IPS-18a (cell line): Measurements from ENCODE around the gene TTC9.

Experiments
- H3K27ac ChIP-seq: one replicate; pipeline ENCODE4 v1.5.1; 2013; ENCODE audit warnings: low read length
- H3K27me3 ChIP-seq: one replicate; pipeline ENCODE4 v1.6.1; 2013; ENCODE audit warnings: mild to moderate bottlenecking, low read length; ENCODE audit not compliant: control insufficient read depth, insufficient read depth
- H3K36me3 ChIP-seq: one replicate; pipeline ENCODE4 v1.6.1; 2013; ENCODE audit warnings: low read depth, low read length; ENCODE audit not compliant: control insufficient read depth
- H3K4me1 ChIP-seq: one replicate; pipeline ENCODE4 v1.6.1; 2013; ENCODE audit warnings: low read depth, low read length; ENCODE audit not compliant: control insufficient read depth
- H3K4me3 ChIP-seq: one replicate; pipeline ENCODE4 v1.5.1; 2013; ENCODE audit warnings: low read length
- H3K9ac ChIP-seq: one replicate; pipeline ENCODE4 v1.6.1; 2013; ENCODE audit warnings: mild to moderate bottlenecking, low read length, moderate library complexity
- H3K9me3 ChIP-seq: one replicate; pipeline ENCODE4 v1.6.1; 2013; ENCODE audit warnings: low read depth, low read length; ENCODE audit not compliant: control insufficient read depth

The TTC9 gene

GRCh38 chr14:70707138-70708038 lies 65.7 kb downstream of the TTC9 start:
- Histone ChIP-seq H3K4me1 (peaks cover 43% of the 10 kb centered on the region), H3K36me3 (no peaks in the 10 kb centered on the region), H3K9ac (no peak overlapping the region), H3K4me3 (no peak overlapping the region), H3K27ac (no peak overlapping the region), H3K27me3 (no peaks in the 10 kb centered on the region), H3K9me3 (no peaks in the 10 kb centered on the region)

DNA sequence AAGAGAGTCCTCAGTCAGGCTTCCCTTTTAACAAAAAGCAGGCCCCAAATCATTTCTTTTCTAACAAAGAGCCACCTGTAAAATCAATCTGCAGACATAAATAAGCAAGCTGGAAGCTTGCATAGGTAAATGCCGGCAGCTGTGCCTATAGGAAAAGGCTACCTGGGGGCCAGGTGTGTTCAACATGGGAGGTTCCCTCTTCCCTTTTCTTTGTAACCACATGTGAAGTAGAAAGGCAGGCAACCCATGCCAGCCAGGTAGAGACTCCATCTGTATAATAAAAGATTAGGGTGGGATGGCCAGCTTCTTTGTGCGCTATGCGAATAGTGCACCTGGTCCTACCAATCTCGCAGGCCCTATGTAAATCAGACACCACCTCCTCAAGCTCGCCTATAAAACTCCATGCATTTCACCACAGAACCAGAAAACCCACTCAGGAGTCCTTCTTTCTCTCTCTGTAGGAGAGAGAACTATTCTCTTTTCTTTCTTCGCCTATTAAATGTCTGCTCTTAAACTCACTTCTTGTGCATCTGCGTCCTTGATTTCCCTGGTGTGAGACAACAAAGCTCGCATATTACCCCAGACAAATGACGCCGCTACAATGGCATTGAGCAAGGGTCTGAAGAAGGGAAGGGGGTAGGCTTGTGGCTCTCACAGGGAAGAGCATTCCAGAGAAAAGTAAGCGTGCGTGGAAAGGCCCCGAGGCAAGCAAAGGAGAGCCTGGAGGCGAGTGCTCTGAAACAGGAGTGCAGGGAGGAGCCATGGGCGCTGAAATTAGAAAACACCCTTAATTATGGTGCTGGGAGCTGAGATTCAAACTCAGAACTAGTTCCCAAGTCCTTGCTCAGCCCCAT lies 67.2 kb downstream of the TTC9 start:
- peaks cover 58% of the 10 kb centered on the region for H3K4me1 ChIP-seq
- no peaks in the 10 kb centered on the region for H3K27me3 ChIP-seq
- H3K4me3 ChIP-seq, result peak overlapping the region; percentile 17
- H3K36me3 ChIP-seq, result no peaks in the 10 kb centered on the region
- peak overlapping the region; percentile 52 for H3K27ac ChIP-seq
- H3K9ac ChIP-seq, result peak overlapping the region; percentile 44
- H3K9me3 ChIP-seq, result no peaks in the 10 kb centered on the region

- no peaks in the 10 kb centered on the region for H3K27me3 ChIP-seq
- H3K9me3 ChIP-seq, result no peaks in the 10 kb centered on the region
- no peak overlapping the region for H3K9ac ChIP-seq
- peaks cover 58% of the 10 kb centered on the region for H3K4me1 ChIP-seq
- H3K36me3 ChIP-seq, result no peaks in the 10 kb centered on the region
- no peak overlapping the region for H3K27ac ChIP-seq
- H3K4me3 ChIP-seq, result no peak overlapping the region
These were observed 68.1 kb downstream of the TTC9 start for GRCh38 chr14:70709726-70710382.

DNA sequence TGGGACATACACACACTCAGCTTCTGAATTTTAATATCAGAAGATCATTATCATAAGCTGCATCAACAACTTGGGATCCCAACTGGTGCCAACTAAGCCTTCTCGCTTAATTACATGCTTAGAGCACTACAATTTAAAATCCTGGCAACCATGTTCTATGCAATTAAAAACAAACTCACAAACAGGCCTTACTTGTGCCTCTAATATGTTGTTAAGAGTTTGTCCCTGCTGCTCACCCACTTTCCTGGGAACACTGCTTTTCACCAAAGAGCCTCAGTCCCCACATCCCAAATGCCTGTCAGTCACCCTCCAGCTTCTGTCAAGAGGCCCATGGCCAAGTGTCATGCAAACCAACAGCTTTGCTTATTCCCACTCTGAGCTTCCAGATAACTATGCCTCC lies 69.7 kb downstream of the TTC9 start:
- H3K9me3 ChIP-seq, result no peaks in the 10 kb centered on the region
- H3K36me3 ChIP-seq, result no peaks in the 10 kb centered on the region
- peaks cover 50% of the 10 kb centered on the region for H3K4me1 ChIP-seq
- no peak overlapping the region for H3K27ac ChIP-seq
- no peaks in the 10 kb centered on the region for H3K27me3 ChIP-seq
- H3K9ac ChIP-seq, result no peak overlapping the region
- no peak overlapping the region for H3K4me3 ChIP-seq

GRCh38 chr14:70713096-70713495 lies 71.4 kb downstream of the TTC9 start:
- Histone ChIP-seq H3K4me1 (peaks cover 37% of the 10 kb centered on the region), H3K27me3 (no peaks in the 10 kb centered on the region), H3K36me3 (no peaks in the 10 kb centered on the region), H3K27ac (no peak overlapping the region), H3K4me3 (no peak overlapping the region), H3K9me3 (no peaks in the 10 kb centered on the region), H3K9ac (no peak overlapping the region)

DNA sequence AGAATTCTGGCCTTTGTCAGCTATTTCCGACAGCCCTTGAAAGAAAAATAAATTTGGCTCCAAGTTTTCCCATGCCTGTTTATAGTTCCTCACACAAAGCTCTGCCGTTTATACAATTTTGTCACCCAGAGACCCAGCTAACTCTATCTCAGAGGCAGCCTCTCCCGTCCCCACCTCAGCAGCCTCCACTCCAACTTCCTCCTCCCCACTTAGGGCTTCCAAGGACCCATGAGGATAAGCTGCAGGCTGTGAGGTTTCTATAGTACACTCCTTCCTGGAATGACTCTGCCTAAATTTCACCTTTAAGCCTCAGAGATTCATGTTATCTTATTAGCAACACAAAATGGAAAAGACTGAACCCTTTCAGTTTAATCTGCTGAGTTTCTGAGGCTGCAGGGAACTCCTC lies 71.8 kb downstream of the TTC9 start:
- H3K4me1 ChIP-seq, result peaks cover 33% of the 10 kb centered on the region
- H3K27ac ChIP-seq, result peak overlapping the region; percentile 9
- no peaks in the 10 kb centered on the region for H3K36me3 ChIP-seq
- no peaks in the 10 kb centered on the region for H3K9me3 ChIP-seq
- H3K27me3 ChIP-seq, result no peaks in the 10 kb centered on the region
- no peak overlapping the region for H3K4me3 ChIP-seq
- no peak overlapping the region for H3K9ac ChIP-seq

DNA sequence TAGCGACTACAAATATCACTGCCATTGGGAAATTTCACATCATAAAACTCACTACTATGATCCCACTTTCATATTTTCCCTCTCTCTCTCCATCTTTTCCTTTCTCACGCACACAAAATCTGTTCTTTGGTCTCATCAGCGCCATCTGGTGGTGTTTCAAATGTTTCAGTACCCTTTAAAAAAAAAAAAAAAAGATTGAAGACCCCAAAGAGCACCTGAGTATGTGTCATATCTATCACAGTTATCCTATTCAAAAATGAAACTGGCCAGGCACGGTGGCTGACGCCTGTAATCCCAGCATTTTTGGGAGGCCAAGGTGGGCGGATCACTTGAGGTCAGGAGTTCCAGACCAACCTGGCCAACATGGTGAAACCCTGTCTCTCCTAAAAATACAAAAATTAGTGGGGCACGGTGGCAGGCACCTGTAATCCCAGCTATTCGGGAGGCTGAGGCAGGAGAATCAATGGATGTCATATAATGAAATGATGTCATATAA lies 72.4 kb downstream of the TTC9 start:
- Histone ChIP-seq H3K9ac (no peak overlapping the region), H3K27ac (no peak overlapping the region), H3K4me1 (peaks cover 27% of the 10 kb centered on the region), H3K27me3 (no peaks in the 10 kb centered on the region), H3K36me3 (no peaks in the 10 kb centered on the region), H3K4me3 (no peak overlapping the region), H3K9me3 (no peaks in the 10 kb centered on the region)

DNA sequence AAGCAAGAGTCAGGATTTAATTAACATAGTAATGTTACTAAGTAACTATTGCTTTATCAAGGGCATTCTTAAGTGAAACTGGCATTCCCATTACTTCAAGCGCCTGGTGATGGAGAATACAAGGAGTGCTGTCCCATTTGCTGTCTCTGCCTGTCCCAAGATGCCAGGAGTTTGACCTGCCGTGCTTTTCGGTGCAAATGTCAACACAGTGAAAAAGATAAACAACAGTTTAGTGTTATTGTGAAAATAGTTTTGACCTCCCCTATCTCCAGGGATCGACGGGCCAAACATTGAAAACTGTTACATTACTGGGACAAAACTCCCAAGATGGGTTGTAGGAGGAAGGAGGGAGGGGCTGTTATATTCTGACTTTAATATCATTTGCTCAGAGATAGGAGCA lies 74.8 kb downstream of the TTC9 start:
- Histone ChIP-seq H3K27ac (no peak overlapping the region), H3K27me3 (no peaks in the 10 kb centered on the region)

DNA sequence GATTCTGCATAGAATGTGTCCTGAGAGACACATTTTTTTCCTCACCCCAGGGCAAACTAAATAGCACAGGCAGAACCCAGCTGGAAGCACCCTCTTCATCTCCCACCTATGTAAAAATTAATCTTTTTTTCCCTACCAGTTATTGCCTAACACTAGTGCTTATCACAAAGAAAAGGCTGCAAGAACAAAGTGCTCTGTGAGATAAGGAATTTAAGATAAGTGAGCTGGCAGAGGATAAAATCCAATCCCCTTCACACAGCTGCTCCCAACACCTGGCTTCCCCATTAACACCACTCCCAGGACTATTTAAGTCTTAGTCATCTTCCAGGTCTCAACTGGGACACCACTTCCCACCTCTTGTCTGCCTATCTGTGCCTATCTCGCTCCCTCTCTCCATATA lies 75.2 kb downstream of the TTC9 start:
- peaks cover 15% of the 10 kb centered on the region for H3K4me1 ChIP-seq
- H3K9ac ChIP-seq, result no peak overlapping the region
- no peaks in the 10 kb centered on the region for H3K9me3 ChIP-seq
- no peak overlapping the region for H3K27ac ChIP-seq
- H3K36me3 ChIP-seq, result no peaks in the 10 kb centered on the region
- H3K27me3 ChIP-seq, result no peaks in the 10 kb centered on the region
- no peak overlapping the region for H3K4me3 ChIP-seq

More for the DNA sequence above, 74.8 kb downstream of the TTC9 start:
- Histone ChIP-seq H3K4me1 (peaks cover 15% of the 10 kb centered on the region), H3K9me3 (no peaks in the 10 kb centered on the region), H3K9ac (no peak overlapping the region), H3K4me3 (no peak overlapping the region), H3K36me3 (no peaks in the 10 kb centered on the region)

DNA sequence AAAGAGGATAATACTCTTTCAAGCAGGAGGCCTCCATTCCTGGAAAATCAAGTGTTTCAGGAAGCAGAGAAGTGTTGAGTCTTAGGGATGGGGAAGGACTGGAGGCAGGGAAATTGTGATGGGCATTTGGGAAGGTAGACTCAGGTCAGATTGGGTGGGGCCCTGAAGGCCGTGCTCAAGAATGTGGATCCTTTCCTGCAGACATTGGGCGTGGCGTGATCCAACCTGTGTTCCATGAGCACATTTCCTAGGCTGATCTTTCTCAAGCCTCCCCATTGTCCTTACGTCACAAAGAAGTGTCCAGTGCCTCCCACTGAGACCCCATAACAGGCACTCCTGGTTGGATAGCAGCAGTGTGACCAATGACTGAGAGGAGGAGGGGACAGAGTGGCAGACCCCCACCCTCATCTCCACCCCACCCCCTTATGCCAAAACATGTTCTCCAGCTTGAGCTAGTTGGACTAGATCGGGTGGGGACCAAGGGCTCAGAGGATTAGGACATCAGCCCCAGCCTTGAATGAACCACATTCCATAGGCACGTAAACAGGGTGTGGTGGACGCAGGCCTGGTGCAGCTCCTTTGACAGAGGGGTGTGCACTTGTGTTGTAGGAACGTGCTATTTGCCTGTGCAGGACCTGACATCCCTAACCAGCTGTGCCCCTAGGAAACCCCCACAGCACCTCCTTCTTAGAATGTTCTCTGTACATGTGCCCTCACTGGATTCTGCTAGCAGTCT lies 76.8 kb downstream of the TTC9 start:
- Histone ChIP-seq H3K36me3 (no peaks in the 10 kb centered on the region), H3K27ac (no peak overlapping the region), H3K4me1 (peaks cover 4% of the 10 kb centered on the region), H3K9ac (no peak overlapping the region), H3K27me3 (no peaks in the 10 kb centered on the region), H3K9me3 (no peaks in the 10 kb centered on the region), H3K4me3 (no peak overlapping the region)

GRCh38 chr14:70721542-70721941 lies 79.8 kb downstream of the TTC9 start:
- H3K36me3 ChIP-seq, result no peaks in the 10 kb centered on the region
- H3K4me1 ChIP-seq, result no peaks in the 10 kb centered on the region
- no peak overlapping the region for H3K4me3 ChIP-seq
- no peak overlapping the region for H3K9ac ChIP-seq
- H3K9me3 ChIP-seq, result no peaks in the 10 kb centered on the region
- no peak overlapping the region for H3K27ac ChIP-seq
- H3K27me3 ChIP-seq, result no peaks in the 10 kb centered on the region
